ENCODE results near the gene ZFHX3. TPM values are rescaled to one million over a fixed set of nuclear protein-coding genes. Genes with fewer than 3 reads are reported as not detected.

ZFHX3 gene
- total RNA-seq, 1 experiment from 2014 or later = 2.2 TPM

DNA sequence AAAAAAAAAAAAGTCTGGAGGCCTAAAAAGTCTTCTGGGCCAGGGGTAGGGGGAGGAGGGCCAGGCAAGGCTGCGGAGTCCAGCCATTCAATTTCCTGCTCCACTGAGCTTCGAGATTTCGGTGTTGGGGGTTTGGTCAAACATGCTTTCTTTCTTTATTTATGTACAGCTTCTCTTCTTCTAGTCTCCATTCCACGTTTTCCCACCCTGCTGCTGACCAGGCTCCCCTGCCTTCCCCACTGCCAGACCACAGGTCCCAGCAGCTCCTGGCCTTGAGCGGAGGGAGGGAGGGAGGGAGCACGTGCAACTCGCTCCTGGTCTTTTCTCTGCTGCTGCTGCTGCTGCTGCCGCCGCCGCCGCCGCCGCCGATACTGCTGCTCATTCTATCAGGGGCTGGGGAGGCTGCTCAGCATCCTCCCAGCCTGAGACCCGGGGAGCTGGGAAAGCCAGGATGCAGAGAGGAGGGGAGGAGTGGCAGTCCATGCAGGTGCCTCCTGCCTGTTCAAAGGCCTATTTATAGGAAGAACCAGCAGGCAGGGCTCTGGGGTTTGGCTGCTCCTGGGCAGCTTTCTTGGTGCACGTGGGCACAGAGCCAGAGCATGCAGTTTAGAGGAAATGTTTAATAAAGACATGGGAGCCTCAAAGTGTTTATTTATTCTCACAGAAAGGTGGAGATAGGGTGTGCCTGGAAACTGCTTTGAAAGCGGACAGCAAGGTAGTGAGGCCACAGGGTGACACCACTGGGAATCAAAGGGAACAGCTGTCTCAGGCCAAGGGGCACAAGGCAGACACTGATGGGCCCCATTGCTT is 23.4 kb upstream of the ZFHX3 start:
- in situ Hi-C loops (cut with HindIII; ENCODE audit: low pct_unique_long_range_greater_than_20kb, low sequenced_read_pairs) = no loop called here
- no peak for DNase-seq (ENCODE audit: low read depth, low spot score)

DNA sequence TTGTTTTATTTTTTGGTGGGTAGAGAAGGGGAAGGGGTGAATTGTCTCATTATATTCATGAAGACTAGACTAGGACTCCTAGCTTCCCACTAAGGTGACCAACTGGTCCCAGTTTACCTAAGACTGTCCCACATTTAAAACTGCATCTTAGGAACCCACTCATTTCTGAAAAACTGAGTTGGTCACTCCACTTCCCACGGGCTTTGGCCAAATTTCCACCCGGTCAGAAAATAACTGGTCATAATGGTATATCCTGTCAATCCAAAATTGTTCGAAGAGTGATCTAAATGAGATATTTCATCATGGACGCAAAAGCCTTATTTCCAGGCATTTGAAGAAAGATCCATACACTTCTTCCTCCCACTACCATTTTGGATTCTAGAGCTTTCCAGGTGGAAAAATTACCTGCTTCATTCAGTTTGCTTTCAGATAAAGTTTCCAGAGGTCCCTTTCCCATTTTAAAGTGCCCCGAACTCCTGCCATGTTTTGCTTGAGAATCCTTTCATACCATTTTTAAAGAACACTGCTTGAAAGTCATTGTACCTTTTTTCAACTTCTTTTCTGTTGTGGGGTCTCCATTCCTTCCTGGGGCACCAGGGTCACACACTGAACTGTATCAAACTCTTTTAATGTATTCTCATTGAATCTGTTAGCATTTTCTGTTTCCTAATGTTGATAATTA is 21.8 kb upstream of the ZFHX3 start:
- no peak for DNase-seq (ENCODE audit: low read depth, low spot score)
- in situ Hi-C loops (cut with HindIII; ENCODE audit: low pct_unique_long_range_greater_than_20kb, low sequenced_read_pairs) = no loop called here

- DNase-seq (ENCODE audit: low read depth, low spot score) = peak; percentile 79
- in situ Hi-C loops (cut with HindIII; ENCODE audit: low pct_unique_long_range_greater_than_20kb, low sequenced_read_pairs) = no loop called here
Measured at GRCh38 chr16:73068541-73069401, 20.8 kb upstream of the ZFHX3 start.

DNA sequence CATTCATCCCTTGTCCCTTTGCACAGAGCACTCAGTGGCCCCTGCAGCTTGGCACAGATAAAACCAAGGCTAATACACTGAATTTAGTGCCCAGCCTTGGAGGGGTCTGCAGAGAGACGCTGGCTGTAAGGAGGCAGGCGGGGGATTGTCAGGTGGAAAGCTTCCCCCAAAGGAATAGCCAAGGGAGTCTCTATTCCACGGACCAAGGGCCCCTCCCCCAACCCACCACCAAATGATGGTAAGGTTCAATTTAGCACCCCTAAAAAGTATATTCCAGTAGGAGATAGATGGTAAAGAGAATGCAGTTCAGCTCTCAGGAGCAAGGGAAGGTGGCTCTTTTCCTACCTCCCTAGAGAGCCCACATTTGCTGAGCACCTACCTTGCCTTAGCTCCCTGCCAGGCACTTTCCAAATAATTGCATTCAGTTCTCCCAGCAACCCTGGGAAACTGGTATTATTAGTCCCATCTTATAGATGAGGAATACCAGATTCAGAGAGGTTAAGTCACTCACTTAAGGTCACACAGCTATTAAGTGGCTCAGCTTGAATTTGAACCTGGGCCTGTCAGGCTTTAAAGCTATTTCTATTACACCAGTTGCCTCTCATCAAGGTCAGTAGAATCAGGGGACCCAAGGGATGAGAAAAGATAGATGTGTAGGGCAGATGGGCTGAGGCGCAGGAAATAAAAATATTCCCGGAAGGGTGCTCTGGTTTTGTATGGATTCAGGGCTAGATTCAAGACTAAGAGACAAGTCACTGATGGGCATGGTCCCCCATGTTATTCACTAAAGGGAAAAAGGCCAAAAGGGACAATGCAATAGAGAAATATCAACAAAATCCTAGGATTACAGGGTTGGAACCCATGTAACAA is 20.0 kb upstream of the ZFHX3 start:
- no peak for DNase-seq (ENCODE audit: low read depth, low spot score)
- in situ Hi-C loops (cut with HindIII; ENCODE audit: low pct_unique_long_range_greater_than_20kb, low sequenced_read_pairs) = no loop called here

DNA sequence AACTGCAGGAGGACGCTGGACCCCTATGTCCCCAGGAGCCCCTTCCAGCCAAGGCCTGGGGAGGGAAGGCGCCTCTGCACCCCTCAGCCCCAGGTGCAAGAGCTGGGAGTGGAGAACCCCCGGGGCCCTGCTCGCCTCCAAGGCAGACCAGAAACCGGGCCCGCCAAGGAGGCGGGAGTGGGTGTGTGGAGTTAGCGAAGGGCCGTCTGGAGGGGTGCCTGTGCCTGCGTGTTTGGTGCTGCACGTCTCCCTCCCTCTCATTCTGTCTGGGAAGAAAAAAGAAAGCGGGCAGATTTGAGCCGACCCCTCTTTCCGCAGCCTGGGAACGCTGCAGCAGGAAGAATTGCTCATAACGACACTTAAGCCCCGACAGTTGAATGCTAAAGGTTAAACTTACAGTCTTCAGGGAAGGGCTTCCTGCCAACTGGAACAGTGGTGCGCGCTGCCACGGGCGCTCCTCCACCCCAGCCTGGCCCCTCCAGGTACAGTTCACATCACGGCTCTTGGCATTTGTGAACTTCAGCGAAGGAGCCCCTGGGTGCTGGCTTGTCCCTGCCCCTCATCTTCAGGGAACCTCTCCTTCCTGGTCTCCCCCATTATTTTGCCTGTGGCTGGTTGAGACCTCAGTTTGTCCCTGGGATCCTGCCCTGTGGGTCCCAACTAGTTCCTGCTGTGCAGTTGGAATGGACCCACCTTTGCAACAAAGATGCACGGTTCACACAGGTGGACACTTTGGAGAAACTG is 19.2 kb upstream of the ZFHX3 start:
- in situ Hi-C loops (cut with HindIII; ENCODE audit: low pct_unique_long_range_greater_than_20kb, low sequenced_read_pairs) = no loop called here
- DNase-seq (ENCODE audit: low read depth, low spot score) = no peak

DNA sequence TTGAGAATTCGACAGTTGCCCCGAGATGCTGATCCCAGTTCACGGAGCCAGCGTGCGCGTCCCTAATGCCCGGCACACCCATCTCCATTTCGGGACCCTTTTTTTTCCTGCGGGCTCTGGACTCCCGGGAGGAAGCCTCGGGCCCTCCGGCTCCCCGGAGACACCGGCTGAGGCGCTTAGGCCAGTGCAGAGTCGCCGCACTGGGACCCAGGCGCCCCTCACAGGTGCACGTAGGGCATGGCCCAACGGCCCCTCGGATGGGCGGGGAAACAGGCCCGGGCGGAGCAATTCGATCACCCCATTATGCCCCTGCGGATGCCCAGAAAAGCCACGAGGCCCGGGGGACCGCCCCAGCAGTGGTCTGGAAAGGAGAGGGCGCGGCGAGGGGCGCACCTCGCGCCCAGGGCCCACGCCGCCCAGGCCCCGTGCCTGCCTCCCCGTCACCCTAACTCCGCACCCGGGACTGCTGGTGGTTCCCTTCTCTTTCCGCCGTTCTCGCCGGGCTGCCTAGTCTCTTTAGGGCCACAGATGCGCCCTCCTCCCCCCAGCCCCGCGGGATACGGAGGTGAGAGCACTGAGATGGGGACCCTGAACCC is 18.5 kb upstream of the ZFHX3 start:
- no peak for DNase-seq (ENCODE audit: low read depth, low spot score)
- in situ Hi-C loops (cut with HindIII; ENCODE audit: low pct_unique_long_range_greater_than_20kb, low sequenced_read_pairs) = no loop called here

DNA sequence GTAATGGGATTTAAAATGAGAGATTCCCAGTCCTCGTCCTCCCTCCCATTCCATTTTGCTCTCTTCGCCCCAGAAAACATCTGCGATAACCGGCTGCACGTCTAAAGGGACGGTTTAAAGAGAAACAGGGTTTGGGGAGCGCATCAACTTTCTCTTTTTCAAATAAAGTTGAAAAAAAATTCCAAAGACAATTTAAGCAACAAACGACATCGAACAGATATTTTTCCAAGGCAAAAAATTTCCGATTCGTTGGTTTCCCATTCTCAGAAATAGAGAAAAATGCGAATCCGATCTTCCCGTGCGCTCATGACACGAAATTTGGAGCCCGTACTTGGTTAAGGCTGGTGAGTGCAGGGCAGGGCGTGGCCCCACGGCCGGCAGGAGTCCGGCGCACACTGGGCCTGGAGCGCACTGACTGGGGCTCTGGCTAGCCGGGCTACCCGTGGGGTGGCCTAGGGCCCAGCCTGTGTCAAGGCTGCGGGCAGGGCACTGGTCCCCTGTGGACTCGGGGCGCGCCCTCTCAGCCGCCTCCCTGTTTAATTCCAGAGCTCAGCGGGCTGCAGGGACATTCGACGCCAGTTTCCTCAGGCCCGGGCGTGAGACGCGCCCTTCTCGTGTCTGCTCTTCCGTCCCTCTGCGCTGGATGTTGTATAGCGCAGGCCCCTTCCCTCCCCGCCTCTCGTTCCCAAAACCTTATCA is 17.9 kb upstream of the ZFHX3 start:
- in situ Hi-C loops (cut with HindIII; ENCODE audit: low pct_unique_long_range_greater_than_20kb, low sequenced_read_pairs) = no loop called here
- DNase-seq (ENCODE audit: low read depth, low spot score) = no peak

GRCh38 chr16:73064994-73065545 is 17.1 kb upstream of the ZFHX3 start:
- in situ Hi-C loops (cut with HindIII; ENCODE audit: low pct_unique_long_range_greater_than_20kb, low sequenced_read_pairs) = no loop called here
- no peak for DNase-seq (ENCODE audit: low read depth, low spot score)

DNA sequence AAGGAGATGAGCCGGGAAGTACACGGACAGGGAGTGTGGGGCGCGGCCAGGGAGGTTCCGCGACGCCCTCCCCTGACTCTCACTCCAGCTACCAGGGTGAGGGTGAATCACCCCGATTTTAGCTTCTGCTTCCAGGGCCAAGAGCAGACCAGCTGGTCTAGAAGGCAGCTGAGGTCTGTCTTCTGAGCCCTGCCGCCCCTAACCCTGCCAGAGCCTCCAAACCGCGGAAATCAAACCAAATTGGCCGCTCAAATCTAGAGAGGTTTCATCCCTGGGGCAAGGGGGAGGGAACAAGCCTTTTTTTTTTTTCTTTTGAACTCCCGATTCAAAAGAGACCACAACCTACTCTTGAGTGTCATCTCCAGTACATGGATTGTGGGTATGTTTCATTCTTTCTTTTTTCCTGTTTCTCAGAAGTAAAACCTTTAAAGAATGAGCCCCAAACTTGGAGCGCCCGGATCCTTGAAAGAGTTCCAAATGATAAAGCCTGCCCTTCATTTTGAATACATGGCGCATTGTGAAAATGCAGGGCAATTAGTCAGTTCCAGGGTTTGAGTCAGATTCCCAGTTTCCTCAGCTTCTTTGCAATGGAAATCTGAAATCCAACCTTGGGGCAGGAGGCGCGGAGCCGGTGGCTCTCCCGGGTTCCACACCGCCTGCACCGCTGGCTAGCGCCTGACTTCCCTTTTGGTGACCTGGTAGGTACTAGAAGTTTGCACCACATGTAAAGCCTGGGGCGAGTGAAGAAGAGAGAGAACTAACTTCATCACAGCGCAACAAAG is 16.5 kb upstream of the ZFHX3 start:
- DNase-seq (ENCODE audit: low read depth, low spot score) = no peak
- in situ Hi-C loops (cut with HindIII; ENCODE audit: low pct_unique_long_range_greater_than_20kb, low sequenced_read_pairs) = no loop called here

DNA sequence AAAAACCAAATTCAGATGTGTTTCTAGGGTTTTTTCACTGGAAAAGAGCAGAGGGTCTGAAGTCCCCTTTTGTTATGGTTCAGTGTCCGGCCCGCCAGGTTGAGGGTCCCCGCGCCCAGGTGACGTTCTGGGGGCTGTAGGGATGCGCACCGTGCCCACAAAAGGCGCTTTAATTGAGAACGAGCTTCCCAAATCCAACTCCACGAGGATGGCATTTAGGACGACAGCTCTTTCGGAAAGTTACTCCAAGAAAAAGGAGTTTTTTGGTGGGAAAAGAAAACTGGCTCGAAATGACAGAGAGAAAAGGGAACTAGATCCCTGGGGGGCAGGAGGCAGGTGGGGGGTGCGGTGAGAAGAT is 15.9 kb upstream of the ZFHX3 start:
- in situ Hi-C loops (cut with HindIII; ENCODE audit: low pct_unique_long_range_greater_than_20kb, low sequenced_read_pairs) = no loop called here
- DNase-seq (ENCODE audit: low read depth, low spot score) = no peak

- in situ Hi-C loops (cut with HindIII; ENCODE audit: low pct_unique_long_range_greater_than_20kb, low sequenced_read_pairs) = no loop called here
- no peak for DNase-seq (ENCODE audit: low read depth, low spot score)
Measured at GRCh38 chr16:73062743-73063733, 15.1 kb upstream of the ZFHX3 start.

- in situ Hi-C loops (cut with HindIII; ENCODE audit: low pct_unique_long_range_greater_than_20kb, low sequenced_read_pairs) = no loop called here
- DNase-seq (ENCODE audit: low read depth, low spot score) = no peak
Measured at GRCh38 chr16:73062001-73062616, 14.2 kb upstream of the ZFHX3 start.

GRCh38 chr16:73060892-73061490 is 13.1 kb upstream of the ZFHX3 start:
- in situ Hi-C loops (cut with HindIII; ENCODE audit: low pct_unique_long_range_greater_than_20kb, low sequenced_read_pairs) = no loop called here
- DNase-seq (ENCODE audit: low read depth, low spot score) = peak; percentile 74

All from SK-MEL-5 (cell line).